Thymus (tissue), 11 donors: ENCODE results near the gene PPFIBP1. TPM values are rescaled to one million over a fixed set of nuclear protein-coding genes. Genes with fewer than 3 reads are reported as not detected.

Source experiments
- DNase-seq, 9 donors: peaks; one replicate each; pipeline ENCODE4 v3.0.0-alpha.2; 2013; ENCODE audit warnings: low spot score in 9 of 9, low read depth in 6 of 9, missing footprints in 1 of 9
- H3K27ac ChIP-seq, 2 donors: one replicate each; pipeline ENCODE4 v1.5.1; 2013; ENCODE audit warnings: control low read depth in 1 of 2, low read depth in 1 of 2, low read length in 1 of 2, mild to moderate bottlenecking in 1 of 2, moderate library complexity in 1 of 2
- H3K27me3 ChIP-seq, 2 donors: one replicate each; pipeline ENCODE4 v1.5.1; 2013; ENCODE audit warnings: low read length in 1 of 2; ENCODE audit not compliant: control insufficient read depth in 2 of 2, insufficient read depth in 1 of 2
- H3K36me3 ChIP-seq, 2 donors: one replicate each; pipeline ENCODE4 v1.5.1; 2013; ENCODE audit warnings: low read length in 1 of 2, mild to moderate bottlenecking in 1 of 2, moderate library complexity in 1 of 2; ENCODE audit not compliant: control insufficient read depth in 2 of 2, insufficient read depth in 2 of 2
- H3K4me1 ChIP-seq, 2 donors: one replicate each; pipeline ENCODE4 v1.5.1; 2013; ENCODE audit warnings: low read length in 2 of 2; ENCODE audit not compliant: control insufficient read depth in 2 of 2, insufficient read depth in 2 of 2
- H3K4me3 ChIP-seq, 2 donors: one replicate each; pipeline ENCODE4 v1.5.1; 2013; ENCODE audit warnings: low read length in 2 of 2, control low read depth in 1 of 2, mild to moderate bottlenecking in 1 of 2
- H3K9me3 ChIP-seq, 2 donors: one replicate each; pipeline ENCODE4 v1.5.1; 2013; ENCODE audit warnings: low read length in 1 of 2, mild to moderate bottlenecking in 1 of 2; ENCODE audit not compliant: control insufficient read depth in 2 of 2, insufficient read depth in 1 of 2
- WGBS: extraction: QIAGEN DNeasy Blood & Tissue Kit; methylation state at CpG from one replicate; pipeline ENCODE4 v1.1.7; 2013; 5-methylcytosine and 5-hydroxymethylcytosine counted together
- polyA plus RNA-seq: library from polyadenylated mRNA; stranded (reverse); fragments of 200-250 nt; gene quantifications from one replicate; pipeline ENCODE4 v1.2.3, GENCODE V29; 2013
- total RNA-seq: library from RNA; stranded (reverse); fragments of 120-200 nt; gene quantifications from one replicate; pipeline ENCODE4 v1.2.4, GENCODE V29; 2013
- donor health status: healthy.

The PPFIBP1 gene
- total and polyA plus RNA-seq, 2 donors, result 10.0 to 23.7 TPM

GRCh38 chr12:27561535-27562350 lies 37.7 kb downstream of the PPFIBP1 start:
- H3K27ac ChIP-seq, result no peak overlapping the region
- H3K36me3 ChIP-seq, result no peaks in the 10 kb centered on the region
- no peaks in the 10 kb centered on the region for H3K4me1 ChIP-seq
- H3K9me3 ChIP-seq, result no peaks in the 10 kb centered on the region
- no peaks in the 10 kb centered on the region for H3K27me3 ChIP-seq
- 77% methylated on average over 6 of the region's 6 CpGs for WGBS
- DNase-seq, result no peak
- no peak overlapping the region for H3K4me3 ChIP-seq

GRCh38 chr12:27564612-27565213 lies 40.7 kb downstream of the PPFIBP1 start:
- WGBS, result 79% methylated on average over 9 of the region's 9 CpGs
- Histone ChIP-seq H3K27ac (no peak overlapping the region), H3K9me3 (no peaks in the 10 kb centered on the region), H3K4me3 (no peak overlapping the region), H3K36me3 (no peaks in the 10 kb centered on the region), H3K27me3 (no peaks in the 10 kb centered on the region), H3K4me1 (no peaks in the 10 kb centered on the region)
- DNase-seq, result no peak

DNA sequence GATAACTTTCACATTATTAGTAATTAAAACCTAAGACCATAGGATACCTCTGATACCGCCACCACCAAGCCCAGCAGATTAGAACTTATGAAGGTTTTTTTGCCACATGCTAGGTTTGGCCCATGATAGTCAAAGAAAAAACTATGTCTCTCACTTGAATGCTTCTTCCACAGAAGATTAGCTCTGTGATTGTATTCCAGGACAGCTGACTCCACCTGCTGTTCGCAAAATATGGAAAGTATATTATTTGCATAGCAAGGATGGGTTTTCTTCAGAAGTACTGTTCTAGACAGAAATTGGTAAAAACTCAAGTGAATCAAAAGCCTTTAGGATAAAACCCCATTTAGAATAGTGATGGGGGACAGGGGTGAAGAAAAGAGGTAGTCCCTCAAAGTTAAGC lies 42.2 kb downstream of the PPFIBP1 start:
- Histone ChIP-seq H3K9me3 (no peaks in the 10 kb centered on the region), H3K36me3 (no peaks in the 10 kb centered on the region), H3K4me3 (no peak overlapping the region), H3K4me1 (no peaks in the 10 kb centered on the region), H3K27me3 (no peaks in the 10 kb centered on the region), H3K27ac (no peak overlapping the region)
- no peak for DNase-seq
- 95% methylated on average over 2 of the region's 2 CpGs for WGBS

GRCh38 chr12:27566626-27567025 lies 42.6 kb downstream of the PPFIBP1 start:
- 98% methylated on average over 2 of the region's 2 CpGs for WGBS
- no peak overlapping the region for H3K4me3 ChIP-seq
- DNase-seq, result no peak

GRCh38 chr12:27571463-27571862 lies 47.5 kb downstream of the PPFIBP1 start:
- DNase-seq, result no peak
- H3K27me3 ChIP-seq, result no peaks in the 10 kb centered on the region
- no peaks in the 10 kb centered on the region for H3K4me1 ChIP-seq
- no peak overlapping the region for H3K4me3 ChIP-seq
- H3K9me3 ChIP-seq, result no peaks in the 10 kb centered on the region
- 97% methylated on average over 1 of the region's 1 CpG for WGBS
- H3K36me3 ChIP-seq, result no peaks in the 10 kb centered on the region
- H3K27ac ChIP-seq, result no peak overlapping the region

More at GRCh38 chr12:27566626-27567025, 42.6 kb downstream of the PPFIBP1 start:
- Histone ChIP-seq H3K27me3 (no peaks in the 10 kb centered on the region), H3K9me3 (no peaks in the 10 kb centered on the region), H3K4me1 (no peaks in the 10 kb centered on the region), H3K27ac (no peak overlapping the region), H3K36me3 (no peaks in the 10 kb centered on the region)

DNA sequence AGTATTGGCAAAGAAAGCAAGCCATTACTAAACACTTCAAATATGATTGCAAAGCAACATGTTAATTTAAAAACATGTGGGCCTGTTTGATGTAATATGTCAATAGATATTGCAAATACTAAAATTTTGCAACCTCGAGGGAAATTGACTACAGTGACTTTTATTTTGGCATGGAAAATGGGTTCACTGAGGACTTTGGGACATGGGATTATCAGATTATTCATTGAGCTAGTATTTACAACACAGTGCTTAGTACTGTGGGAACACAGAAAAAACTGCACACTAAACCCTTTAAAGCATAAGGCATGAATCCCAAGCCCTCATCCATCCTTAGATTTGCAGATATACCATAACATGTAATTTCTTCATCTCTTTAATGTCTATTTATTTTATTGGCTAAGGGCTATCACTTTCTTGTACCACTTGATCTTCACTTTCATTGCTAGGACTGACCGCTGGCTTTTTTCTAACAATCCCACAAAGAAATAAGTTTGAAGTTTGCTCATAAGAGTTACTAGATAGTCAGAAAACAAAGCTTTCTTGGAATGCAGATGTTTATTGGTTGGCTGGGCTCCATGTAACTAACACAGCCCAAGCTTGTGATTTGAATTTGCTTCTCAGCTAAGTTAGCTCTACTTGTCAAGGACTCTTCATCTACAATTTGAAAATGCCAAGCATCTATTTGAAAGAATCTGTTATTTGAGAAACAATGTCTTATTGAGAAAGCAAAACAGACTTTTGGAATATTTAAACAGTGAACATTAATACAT lies 48.7 kb downstream of the PPFIBP1 start:
- no peaks in the 10 kb centered on the region for H3K9me3 ChIP-seq
- H3K27ac ChIP-seq, result no peak overlapping the region
- no peaks in the 10 kb centered on the region for H3K27me3 ChIP-seq
- H3K4me1 ChIP-seq, result no peaks in the 10 kb centered on the region
- H3K36me3 ChIP-seq, result no peaks in the 10 kb centered on the region
- no peak overlapping the region for H3K4me3 ChIP-seq
- no peak for DNase-seq
- WGBS, result 97% methylated on average over 2 of the region's 2 CpGs

- Histone ChIP-seq H3K9me3 (no peaks in the 10 kb centered on the region), H3K27ac (no peak overlapping the region), H3K4me1 (no peaks in the 10 kb centered on the region), H3K4me3 (no peak overlapping the region), H3K27me3 (no peaks in the 10 kb centered on the region), H3K36me3 (peaks cover 3 to 4% of the 10 kb centered on the region in 2 donors)
- 91% methylated on average over 3 of the region's 3 CpGs for WGBS
- no peak for DNase-seq
Measured at GRCh38 chr12:27573972-27574371, 50.0 kb downstream of the PPFIBP1 start.

DNA sequence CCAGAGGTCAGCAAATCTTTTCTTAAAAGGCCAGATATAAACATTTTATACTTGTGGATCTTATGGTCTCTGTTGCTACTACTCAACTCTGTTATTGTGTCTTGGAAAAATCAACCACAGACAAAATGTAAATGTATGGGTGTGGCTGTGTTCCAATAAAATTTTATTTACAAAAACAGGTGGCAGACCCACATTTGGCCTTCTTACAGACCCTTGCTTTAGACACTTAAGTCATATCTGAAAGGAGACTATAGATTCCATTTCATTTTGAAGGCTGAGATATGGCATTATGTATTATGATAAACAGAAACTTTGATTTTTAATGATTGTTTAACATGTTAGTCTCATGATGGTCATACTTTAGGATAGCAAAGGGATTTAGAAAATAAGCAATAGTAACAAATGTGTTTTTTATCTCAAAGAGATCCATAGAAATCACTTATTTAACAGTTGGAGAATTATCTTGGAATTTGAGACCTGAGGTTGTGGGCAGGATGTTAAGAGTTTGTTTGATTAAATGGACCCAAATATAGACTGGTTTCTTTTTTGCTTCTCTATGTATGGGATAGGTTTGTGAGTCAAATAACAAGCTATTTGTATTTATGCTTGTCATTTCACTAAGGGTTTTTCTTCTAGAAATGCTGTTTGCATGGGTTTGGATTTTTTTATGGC lies 51.2 kb downstream of the PPFIBP1 start:
- H3K9me3 ChIP-seq, result no peaks in the 10 kb centered on the region
- no peaks in the 10 kb centered on the region for H3K4me1 ChIP-seq
- H3K27me3 ChIP-seq, result no peaks in the 10 kb centered on the region
- H3K27ac ChIP-seq, result no peak overlapping the region
- DNase-seq, result no peak
- H3K36me3 ChIP-seq, result peaks cover 4 to 7% of the 10 kb centered on the region in 2 donors
- no peak overlapping the region for H3K4me3 ChIP-seq

GRCh38 chr12:27575762-27576118 lies 51.7 kb downstream of the PPFIBP1 start:
- H3K36me3 ChIP-seq, result peaks cover 4 to 7% of the 10 kb centered on the region in 2 donors
- no peak for DNase-seq
- H3K27me3 ChIP-seq, result no peaks in the 10 kb centered on the region
- no peak overlapping the region for H3K4me3 ChIP-seq
- 64% methylated on average over 2 of the region's 2 CpGs for WGBS
- H3K4me1 ChIP-seq, result no peaks in the 10 kb centered on the region
- H3K9me3 ChIP-seq, result no peaks in the 10 kb centered on the region
- H3K27ac ChIP-seq, result no peak overlapping the region
